Neuronal stem cell (in vitro differentiated cells): ENCODE data around the gene NFXL1.
"Not testable (repeated sequence)": the region's sequence is repeated elsewhere in the genome, so short reads cannot be mapped to it uniquely, and the experiment has no call there.

Experiments used
- DNase-seq: peaks from one replicate; pipeline ENCODE4 v3.0.0-alpha.2; 2013; ENCODE audit warnings: low spot score
- H2AFZ ChIP-seq: one replicate; pipeline ENCODE4 v1.6.1; 2013; ENCODE audit warnings: mild to moderate bottlenecking, low read length, inconsistent platforms
- H2AK5ac ChIP-seq: 2 replicates; pipeline ENCODE4 v1.6.1; 2013; ENCODE audit warnings: low read depth, mild to moderate bottlenecking, inconsistent platforms, low read length, moderate library complexity, mixed read lengths
- H2BK120ac ChIP-seq: 2 replicates; pipeline ENCODE4 v1.6.1; 2013; ENCODE audit warnings: low read depth, mild to moderate bottlenecking, inconsistent platforms, low read length, moderate library complexity, mixed read lengths
- H2BK12ac ChIP-seq: one replicate; pipeline ENCODE4 v1.6.1; 2013; ENCODE audit warnings: low read length, inconsistent platforms
- H2BK15ac ChIP-seq: 2 replicates; pipeline ENCODE4 v1.6.1; 2013; ENCODE audit warnings: mild to moderate bottlenecking, low read length, inconsistent platforms, mixed read lengths
- H2BK5ac ChIP-seq: one replicate; pipeline ENCODE4 v1.6.1; 2013; ENCODE audit warnings: inconsistent platforms, mild to moderate bottlenecking, low read length, moderate library complexity
- H3K14ac ChIP-seq: one replicate; pipeline ENCODE4 v1.6.1; 2013; ENCODE audit warnings: low read length, inconsistent platforms
- H3K18ac ChIP-seq: 2 replicates; pipeline ENCODE4 v1.6.1; 2013; ENCODE audit warnings: low read length, inconsistent platforms
- H3K23ac ChIP-seq: 2 replicates; pipeline ENCODE4 v1.6.1; 2013; ENCODE audit warnings: low read depth, mild to moderate bottlenecking, mixed read lengths, low read length, inconsistent platforms; ENCODE audit not compliant: poor library complexity
- H3K27ac ChIP-seq: replicated peaks from 3 replicates; pipeline ENCODE4 v1.5.1; 2013; ENCODE audit warnings: low read length, inconsistent platforms
- H3K27me3 ChIP-seq, 3 experiments: 2 replicates each; pipeline ENCODE4 v1.6.1; 2013; ENCODE audit warnings: low read length in 3 of 3, mild to moderate bottlenecking in 2 of 3, inconsistent platforms in 1 of 3, low read depth in 1 of 3, mixed read lengths in 1 of 3, moderate library complexity in 1 of 3; ENCODE audit not compliant: control insufficient read depth in 3 of 3, insufficient read depth in 3 of 3
- H3K36me3 ChIP-seq, 2 donors: replicated peaks in 1 of 2; 2 replicates each; pipeline ENCODE4 v1.6.1; 2013; ENCODE audit warnings: low read length in 2 of 2; ENCODE audit not compliant: control insufficient read depth in 2 of 2, insufficient read depth in 2 of 2
- H3K4ac ChIP-seq: 2 replicates; pipeline ENCODE4 v1.6.1; 2013; ENCODE audit warnings: inconsistent platforms, mild to moderate bottlenecking, low read length, moderate library complexity
- H3K4me1 ChIP-seq, 2 donors: 1 replicate in 1 of 2; 2 replicates in 1 of 2; pipeline ENCODE4 v1.6.1; 2013; ENCODE audit warnings: low read length in 2 of 2, low read depth in 1 of 2; ENCODE audit not compliant: control insufficient read depth in 2 of 2, insufficient read depth in 1 of 2
- H3K4me2 ChIP-seq: one replicate; pipeline ENCODE4 v1.6.1; 2013; ENCODE audit warnings: mild to moderate bottlenecking, low read length, inconsistent platforms; ENCODE audit not compliant: insufficient read depth, poor library complexity, severe bottlenecking
- H3K4me3 ChIP-seq, 2 donors: 2 replicates each; pipeline ENCODE4 v1.5.1; 2013; ENCODE audit warnings: low read length in 2 of 2, mild to moderate bottlenecking in 2 of 2, inconsistent platforms in 1 of 2, moderate library complexity in 1 of 2
- H3K79me1 ChIP-seq: one replicate; pipeline ENCODE4 v1.6.1; 2013; ENCODE audit warnings: low read depth, mild to moderate bottlenecking, inconsistent platforms, low read length, moderate library complexity
- H3K9ac ChIP-seq: one replicate; pipeline ENCODE4 v1.6.1; 2013; ENCODE audit warnings: mild to moderate bottlenecking, low read depth, low read length, inconsistent platforms; ENCODE audit not compliant: poor library complexity
- H3K9me3 ChIP-seq, 2 donors: replicated peaks in 1 of 2; 2 replicates each; pipeline versions ENCODE3 to v1.6.1; 2013; ENCODE audit warnings: low read length in 2 of 2, mild to moderate bottlenecking in 2 of 2, inconsistent platforms in 1 of 2, low read depth in 1 of 2, mixed read lengths in 1 of 2, moderate library complexity in 1 of 2; ENCODE audit not compliant: control insufficient read depth in 2 of 2, insufficient read depth in 1 of 2
- H4K8ac ChIP-seq: one replicate; pipeline ENCODE4 v1.6.1; 2013; ENCODE audit warnings: low read depth, mild to moderate bottlenecking, inconsistent platforms, low read length, moderate library complexity
- H4K91ac ChIP-seq: one replicate; pipeline ENCODE4 v1.6.1; 2013; ENCODE audit warnings: low read length, low read depth, mild to moderate bottlenecking, inconsistent platforms; ENCODE audit not compliant: poor library complexity
- WGBS, 2 donors: extraction: QIAGEN DNeasy Blood & Tissue Kit; methylation state at CpG; one replicate each; pipeline ENCODE4 v1.1.7; 2013; ENCODE audit warnings: missing lambda C conversion rate in 2 of 2, mixed read lengths in 1 of 2; ENCODE audit not compliant: insufficient read length in 2 of 2, insufficient replicate concordance in 1 of 2; ENCODE audit errors: extremely low coverage in 2 of 2; 5-methylcytosine and 5-hydroxymethylcytosine counted together

The NFXL1 gene

DNA sequence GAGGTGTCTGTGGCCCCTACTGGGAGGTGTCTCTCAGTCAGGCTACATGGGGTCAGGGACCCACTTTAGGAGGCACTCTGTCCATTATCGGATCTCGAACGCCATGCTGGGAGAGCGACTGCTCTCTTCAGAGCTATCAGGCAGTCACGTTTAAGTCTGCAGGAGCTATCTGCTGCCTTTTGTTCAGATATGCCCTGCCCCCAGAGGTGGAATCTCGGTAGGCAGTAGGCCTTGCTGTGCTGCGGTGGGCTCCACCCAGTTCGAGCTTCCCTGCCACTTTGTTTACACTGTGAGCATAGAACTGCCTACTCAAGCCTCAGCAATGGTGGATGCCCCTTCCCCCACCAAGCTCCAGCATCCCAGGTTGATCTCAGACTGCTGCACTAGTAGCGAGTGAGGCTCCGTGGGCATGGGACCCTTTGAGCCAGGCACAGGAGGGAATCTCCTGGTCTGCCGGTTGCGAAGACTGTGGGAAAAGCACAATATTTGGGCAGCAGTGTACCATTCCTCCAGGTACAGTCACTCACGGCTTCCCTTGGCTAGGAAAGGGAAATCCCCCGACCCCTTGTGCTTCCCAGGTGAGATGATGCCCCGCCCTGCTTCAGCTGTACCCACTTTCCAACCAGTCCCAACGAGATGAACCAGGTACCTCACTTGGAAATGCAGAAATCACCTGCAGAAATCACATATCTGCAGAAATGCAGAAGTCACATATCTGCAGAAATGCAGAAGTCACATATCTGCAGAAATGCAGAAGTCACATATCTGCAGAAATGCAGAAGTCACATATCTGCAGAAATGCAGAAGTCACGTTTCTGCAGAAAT lies 8.3 kb upstream of the NFXL1 start:
- WGBS, 2 donors, result no CpG with 5 or more reads among the region's 17 CpGs
- not testable (repeated sequence) for H3K79me1 ChIP-seq, H3K27me3 ChIP-seq, H3K4me3 ChIP-seq, H2BK120ac ChIP-seq, H2BK15ac ChIP-seq, H3K14ac ChIP-seq, H3K27ac ChIP-seq, H3K23ac ChIP-seq, H3K9me3 ChIP-seq, DNase-seq, H2BK12ac ChIP-seq, H3K36me3 ChIP-seq, H4K91ac ChIP-seq, H3K4me1 ChIP-seq, H3K9ac ChIP-seq, H3K4ac ChIP-seq, H4K8ac ChIP-seq, H2AK5ac ChIP-seq, H3K4me2 ChIP-seq
- peak overlapping the region; percentile 8 for H2AFZ ChIP-seq
- peak overlapping the region; percentile 5 for H3K18ac ChIP-seq
- H2BK5ac ChIP-seq, result peak overlapping the region; percentile 75

DNA sequence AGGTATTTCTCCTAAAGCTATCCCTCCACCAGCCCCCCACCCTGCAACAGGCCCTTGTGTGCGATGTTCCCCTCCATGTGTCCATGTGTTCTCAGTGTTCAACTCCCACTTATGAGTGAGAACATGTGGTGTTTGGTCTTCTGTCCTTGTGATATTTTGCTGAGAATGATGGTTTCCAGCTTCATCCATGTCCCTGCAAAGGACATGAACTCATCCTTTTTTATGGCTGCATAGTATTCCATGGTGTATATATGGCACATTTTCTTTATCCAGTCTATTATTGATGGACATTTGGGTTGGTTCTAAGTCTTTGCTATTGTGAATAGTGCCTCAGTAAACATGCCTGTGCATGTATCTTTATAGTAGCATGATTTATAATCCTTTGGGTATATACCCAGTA lies 2.8 kb upstream of the NFXL1 start:
- not testable (repeated sequence) for H2BK12ac ChIP-seq, DNase-seq, H4K91ac ChIP-seq, H3K36me3 ChIP-seq, H2BK120ac ChIP-seq, H2AK5ac ChIP-seq, H2BK15ac ChIP-seq, H3K27ac ChIP-seq, H3K4me1 ChIP-seq, H3K4me3 ChIP-seq, H2AFZ ChIP-seq, H4K8ac ChIP-seq, H3K27me3 ChIP-seq, H3K4me2 ChIP-seq, H3K9me3 ChIP-seq, H3K18ac ChIP-seq, H3K4ac ChIP-seq, H3K9ac ChIP-seq, H3K23ac ChIP-seq, H3K79me1 ChIP-seq, H3K14ac ChIP-seq, H2BK5ac ChIP-seq
- WGBS, 2 donors, result no CpG with 5 or more reads among the region's 1 CpG

DNA sequence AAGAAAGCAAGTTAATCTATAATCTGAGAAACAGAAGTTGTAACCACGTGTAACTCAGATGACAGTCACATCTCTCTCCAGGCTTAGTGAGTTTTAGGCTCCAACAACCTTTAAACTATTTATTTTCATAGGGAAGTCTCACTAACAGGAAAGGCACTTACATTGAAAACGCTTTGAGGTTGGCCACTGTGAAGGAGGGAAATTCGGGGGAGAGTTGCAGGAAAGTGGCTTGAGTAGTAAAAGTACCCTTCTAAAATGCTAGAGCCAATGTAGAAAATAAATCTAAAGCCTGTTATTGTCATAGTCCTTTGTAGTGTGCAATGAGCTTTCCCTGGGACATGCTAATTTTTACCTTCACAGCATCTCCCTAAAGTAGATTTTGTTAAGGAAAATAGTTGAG lies 995 bp upstream of the NFXL1 start:
- Histone ChIP-seq H2BK15ac (no peak overlapping the region), H2BK120ac (no peak overlapping the region), H2BK12ac (no peak overlapping the region), H3K23ac (no peak overlapping the region), H4K8ac (no peak overlapping the region), H3K18ac (no peak overlapping the region), H3K4me1 (no peaks in the 10 kb centered on the region), H4K91ac (no peak overlapping the region), H3K14ac (no peak overlapping the region), H3K36me3 (peaks cover 0 to 19% of the 10 kb centered on the region in 2 donors), H2AFZ (peak overlapping the region; percentile 92), H2AK5ac (no peak overlapping the region), H3K27me3 (peaks cover 0 to 7% (median 0%) of the 10 kb centered on the region in 3 experiments), H3K9ac (no peak overlapping the region), H3K4me2 (no peak overlapping the region), H2BK5ac (no peak overlapping the region), H3K4ac (no peak overlapping the region), H3K4me3 (peak overlapping the region in 1 of 2 donors; percentile 76), H3K9me3 (no peaks in the 10 kb centered on the region), H3K79me1 (peaks cover 5% of the 10 kb centered on the region), H3K27ac (no peak overlapping the region)
- no CpG with 5 or more reads among the region's 3 CpGs for WGBS, 2 donors
- no peak for DNase-seq

DNA sequence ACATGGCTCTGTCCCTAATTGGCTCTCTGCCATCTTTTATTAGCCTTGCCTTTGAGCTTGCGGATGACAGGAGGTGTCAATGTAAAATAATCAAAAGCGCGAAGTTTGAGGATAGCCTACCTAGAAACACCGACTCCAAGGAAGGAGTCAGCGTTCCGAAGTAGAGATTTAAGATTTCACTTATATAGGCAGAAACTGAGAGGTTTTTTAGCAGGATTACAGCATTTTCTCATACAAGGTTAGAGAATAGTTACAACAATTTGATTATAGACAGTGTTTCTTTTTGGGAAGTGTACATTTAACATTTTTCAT lies 499 bp upstream of the NFXL1 start:
- no CpG with 5 or more reads among the region's 6 CpGs for WGBS, 2 donors
- H2BK15ac ChIP-seq, result no peak overlapping the region

More for the DNA sequence above, 499 bp upstream of the NFXL1 start:
- peak overlapping the region; percentile 92 for H2AFZ ChIP-seq
- H3K14ac ChIP-seq, result no peak overlapping the region
- H4K8ac ChIP-seq, result no peak overlapping the region
- no peaks in the 10 kb centered on the region for H3K9me3 ChIP-seq
- no peak overlapping the region for H2AK5ac ChIP-seq
- H3K4me3 ChIP-seq, result peak overlapping the region; percentile 76 to 77
- H3K23ac ChIP-seq, result no peak overlapping the region
- no peak for DNase-seq
- no peak overlapping the region for H3K27ac ChIP-seq
- H3K18ac ChIP-seq, result no peak overlapping the region
- no peak overlapping the region for H3K9ac ChIP-seq
- H3K4ac ChIP-seq, result no peak overlapping the region
- H4K91ac ChIP-seq, result no peak overlapping the region
- H3K27me3 ChIP-seq, result peaks cover 0 to 7% (median 0%) of the 10 kb centered on the region in 3 experiments
- H2BK12ac ChIP-seq, result no peak overlapping the region
- no peaks in the 10 kb centered on the region for H3K4me1 ChIP-seq
- H3K79me1 ChIP-seq, result peaks cover 5% of the 10 kb centered on the region
- H3K4me2 ChIP-seq, result peak overlapping the region; percentile 59
- H2BK5ac ChIP-seq, result no peak overlapping the region
- no peak overlapping the region for H2BK120ac ChIP-seq
- peaks cover 0 to 24% of the 10 kb centered on the region in 2 donors for H3K36me3 ChIP-seq
